HepG2 (cell line): Measurements from ENCODE around the gene CC2D1A. TPM values are rescaled to one million over a fixed set of nuclear protein-coding genes. Genes with fewer than 3 reads are reported as not detected.

ENCODE experiments used
- AGO2 ChIP-seq: fragments of 200-400 bp; formaldehyde crosslinking; optimal IDR thresholded peaks from 2 replicates; pipeline ENCODE3; 2017; ENCODE audit warnings: mild to moderate bottlenecking, low read depth, low read length, moderate library complexity
- ARID4A ChIP-seq: sonication (generic); formaldehyde crosslinking; IDR thresholded peaks from 2 replicates; pipeline ENCODE4 v1.5.0; 2020; ENCODE audit warnings: mild to moderate bottlenecking, missing genetic modification reagents, borderline replicate concordance
- GATA4 ChIP-seq: sonication (generic); IDR thresholded peaks from 2 replicates; pipeline ENCODE4 v1.6.1; 2016; ENCODE audit warnings: antibody characterized with exemption, low read depth, borderline replicate concordance
- HIVEP1 ChIP-seq: sonication (generic); formaldehyde crosslinking; IDR thresholded peaks from 2 replicates; pipeline ENCODE4 v1.4.0; 2020; ENCODE audit warnings: mild to moderate bottlenecking, missing genetic modification reagents
- KAT7 ChIP-seq: IDR thresholded peaks from 2 replicates; pipeline ENCODE4 v1.6.1; 2018; ENCODE audit warnings: borderline replicate concordance, missing compliant biosample characterization
- MATR3 ChIP-seq: sonication (generic); formaldehyde crosslinking; IDR thresholded peaks from 2 replicates; pipeline ENCODE4 v1.4.0; 2020; ENCODE audit warnings: missing genetic modification reagents
- MNT ChIP-seq: fragments of 450-650 bp; IDR thresholded peaks from 2 replicates; pipeline ENCODE4 v1.6.1; 2016
- POLR2G ChIP-seq: fragments of 200-400 bp; formaldehyde crosslinking; IDR thresholded peaks from 2 replicates; pipeline ENCODE4 v1.6.1; 2018; ENCODE audit warnings: mild to moderate bottlenecking, low read depth, low read length, moderate library complexity
- PRPF4 ChIP-seq: fragments of 200-400 bp; formaldehyde crosslinking; IDR thresholded peaks from 2 replicates; pipeline ENCODE4 v1.6.1; 2016; ENCODE audit warnings: low read length, low read depth; ENCODE audit not compliant: poor library complexity, severe bottlenecking
- PTBP1 ChIP-seq: fragments of 200-400 bp; formaldehyde crosslinking; IDR thresholded peaks from 2 replicates; pipeline ENCODE4 v1.6.1; 2018; ENCODE audit warnings: low read length, low read depth; ENCODE audit not compliant: poor library complexity, severe bottlenecking
- SMAD3 ChIP-seq: sonication (generic); formaldehyde crosslinking; IDR thresholded peaks from 2 replicates; pipeline ENCODE4 v1.4.0; 2020; ENCODE audit warnings: missing genetic modification reagents
- SP5 ChIP-seq: IDR thresholded peaks from 2 replicates; pipeline ENCODE4 v1.6.1; 2016; ENCODE audit warnings: low read depth, borderline replicate concordance
- TARDBP ChIP-seq: sonication (generic); formaldehyde crosslinking; IDR thresholded peaks from 2 replicates; pipeline ENCODE4 v1.8.0; 2022; ENCODE audit warnings: mild to moderate bottlenecking, missing genetic modification reagents
- YEATS2 ChIP-seq: sonication (generic); formaldehyde crosslinking; IDR thresholded peaks from 2 replicates; pipeline ENCODE4 v1.4.0; 2020; ENCODE audit warnings: missing genetic modification reagents, borderline replicate concordance
- ZBTB7B ChIP-seq: sonication (generic); formaldehyde crosslinking; IDR thresholded peaks from 2 replicates; pipeline ENCODE4 v1.4.0; 2020; ENCODE audit warnings: missing genetic modification reagents
- ZEB1 ChIP-seq: IDR thresholded peaks from 2 replicates; pipeline ENCODE4 v1.6.1; 2012; ENCODE audit warnings: mild to moderate bottlenecking, low read depth, inconsistent platforms; ENCODE audit not compliant: insufficient replicate concordance
- ZFP62 ChIP-seq: sonication (generic); formaldehyde crosslinking; IDR thresholded peaks from 2 replicates; pipeline ENCODE4 v1.4.0; 2020; ENCODE audit warnings: missing genetic modification reagents
- ZNF143 ChIP-seq: sonication (generic); formaldehyde crosslinking; IDR thresholded peaks from 2 replicates; pipeline ENCODE4 v1.4.0; 2020; ENCODE audit warnings: missing genetic modification reagents
- ZNF207 ChIP-seq: fragments of 450-650 bp; IDR thresholded peaks from 2 replicates; pipeline ENCODE4 v1.6.1; 2016; ENCODE audit warnings: antibody characterized with exemption, borderline replicate concordance
- ZNF317 ChIP-seq: sonication (generic); formaldehyde crosslinking; IDR thresholded peaks from 2 replicates; pipeline ENCODE4 v1.5.0; 2020; ENCODE audit warnings: mild to moderate bottlenecking, missing genetic modification reagents
- ZNF724P ChIP-seq: sonication (generic); formaldehyde crosslinking; IDR thresholded peaks from 2 replicates; pipeline ENCODE4 v1.8.0; 2022; ENCODE audit warnings: missing genetic modification reagents, borderline replicate concordance
- polyA plus RNA-seq, 8 experiments: library from polyadenylated mRNA; depleted of rRNA in 3 of 8; stranded (reverse) in 7 of 8; unstranded in 1 of 8; fragments of >200 nt; fragmentation: Illumina TruSeq in 4 of 8; extraction: Trizol in 4 of 8; gene quantifications; 2 replicates each; pipeline versions ENCODE4 v1.2.1 to v1.2.3, GENCODE V29; 2011 to 2016; ENCODE audit warnings: low read depth in 4 of 8, missing spikeins in 1 of 8, mixed read lengths in 1 of 8; ENCODE audit not compliant: insufficient read depth in 1 of 8
- total RNA-seq, 5 experiments: library from RNA; depleted of rRNA; stranded (reverse); fragments of >200 nt; fragmentation: Illumina TruSeq; extraction: Trizol; gene quantifications; 2 replicates each; pipeline ENCODE4 v1.2.3, GENCODE V29; 2016; ENCODE audit warnings: low read depth in 1 of 5
- TF ChIP-seq, protein P1 (sequence below): sonication (generic); formaldehyde crosslinking; IDR thresholded peaks from 2 replicates; pipeline ENCODE4 v1.8.1; 2023; ENCODE audit warnings: missing genetic modification reagents, inconsistent platforms, borderline replicate concordance

CC2D1A gene
- total and polyA plus RNA-seq, 2 of the 13 experiments (the other 11 are each of a cell fraction or from before 2014, with no cell fraction given) = 9.7 to 11.5 TPM

GRCh38 chr19:13952154-13952930, 46.3 kb downstream of the CC2D1A start, which contains the start of gene DCAF15 (continued):
- TF ChIP-seq KAT7 (no peak), YEATS2 (CRISPR knock-in tag) (no peak), TARDBP (peak; percentile 40; the same call in 1 of the 2 replicates), ZNF207 (no peak), ZEB1 (no peak), MNT (no peak), ZBTB7B (CRISPR knock-in tag) (no peak), ZFP62 (CRISPR knock-in tag) (no peak), SMAD3 (peak; percentile 43; the same call in 1 of the 2 replicates), ZNF724P (no peak), AGO2 (no peak), PRPF4 (no peak), PTBP1 (no peak), HIVEP1 (CRISPR knock-in tag) (no peak; the same call in 1 of the 2 replicates), POLR2G (peak; percentile 79), MATR3 (CRISPR knock-in tag) (no peak), ARID4A (CRISPR knock-in tag) (peak; percentile 88; the same call in 1 of the 2 replicates), ZNF317 (no peak), ZNF143 (no peak), SP5 (CRISPR knock-in tag) (no peak), GATA4 (no peak)
- TF ChIP-seq, protein P1, sequence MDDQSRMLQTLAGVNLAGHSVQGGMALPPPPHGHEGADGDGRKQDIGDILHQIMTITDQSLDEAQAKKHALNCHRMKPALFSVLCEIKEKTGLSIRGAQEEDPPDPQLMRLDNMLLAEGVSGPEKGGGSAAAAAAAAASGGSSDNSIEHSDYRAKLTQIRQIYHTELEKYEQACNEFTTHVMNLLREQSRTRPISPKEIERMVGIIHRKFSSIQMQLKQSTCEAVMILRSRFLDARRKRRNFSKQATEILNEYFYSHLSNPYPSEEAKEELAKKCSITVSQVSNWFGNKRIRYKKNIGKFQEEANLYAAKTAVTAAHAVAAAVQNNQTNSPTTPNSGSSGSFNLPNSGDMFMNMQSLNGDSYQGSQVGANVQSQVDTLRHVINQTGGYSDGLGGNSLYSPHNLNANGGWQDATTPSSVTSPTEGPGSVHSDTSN (CRISPR knock-in tag) = peak; percentile 97; the same call in 1 of the 2 replicates
